Astrocyte of the spinal cord (primary cell): ENCODE measurements around the gene NTS.

Source experiments
- DNase-seq: peaks from one replicate; pipeline ENCODE4 v3.0.0; 2011; ENCODE audit warnings: low read depth, low spot score
- H3K4me3 ChIP-seq: 2 replicates; pipeline ENCODE4 v1.5.1; 2011; ENCODE audit warnings: low read depth, mild to moderate bottlenecking, low read length, moderate library complexity
- in situ Hi-C: cut with HindIII; loops from 2 replicates; pipeline ENCODE4 v1.10.0; 2017; ENCODE audit warnings: low sequenced_read_pairs
- TF ChIP-seq, protein P1 (sequence below): IDR thresholded peaks from 2 replicates; pipeline ENCODE4 v1.5.1; 2012; ENCODE audit warnings: low read depth, mild to moderate bottlenecking, low read length, inconsistent platforms

The NTS gene

DNA sequence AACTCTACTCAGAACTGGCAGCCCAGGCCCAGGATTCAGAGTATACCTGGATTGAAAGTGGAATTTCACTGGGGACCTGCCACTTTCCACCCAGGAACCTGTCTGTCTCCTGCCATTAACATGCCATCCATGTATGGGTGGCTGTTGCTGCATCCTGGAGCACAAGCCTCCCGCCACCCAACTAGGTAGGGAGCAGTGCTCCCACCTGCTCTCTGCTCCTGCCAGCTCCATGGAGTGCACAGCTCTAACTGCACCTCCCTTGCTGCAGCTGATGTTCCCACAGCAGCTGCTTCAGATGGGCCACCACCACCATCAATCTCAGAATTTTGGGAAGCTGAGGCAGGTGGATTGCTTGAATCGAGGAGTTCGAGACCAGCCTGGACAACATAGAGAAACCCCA lies 17.1 kb upstream of the NTS start:
- H3K4me3 ChIP-seq, result no peak overlapping the region
- in situ Hi-C loops, result no loop called here
- TF ChIP-seq, protein P1, sequence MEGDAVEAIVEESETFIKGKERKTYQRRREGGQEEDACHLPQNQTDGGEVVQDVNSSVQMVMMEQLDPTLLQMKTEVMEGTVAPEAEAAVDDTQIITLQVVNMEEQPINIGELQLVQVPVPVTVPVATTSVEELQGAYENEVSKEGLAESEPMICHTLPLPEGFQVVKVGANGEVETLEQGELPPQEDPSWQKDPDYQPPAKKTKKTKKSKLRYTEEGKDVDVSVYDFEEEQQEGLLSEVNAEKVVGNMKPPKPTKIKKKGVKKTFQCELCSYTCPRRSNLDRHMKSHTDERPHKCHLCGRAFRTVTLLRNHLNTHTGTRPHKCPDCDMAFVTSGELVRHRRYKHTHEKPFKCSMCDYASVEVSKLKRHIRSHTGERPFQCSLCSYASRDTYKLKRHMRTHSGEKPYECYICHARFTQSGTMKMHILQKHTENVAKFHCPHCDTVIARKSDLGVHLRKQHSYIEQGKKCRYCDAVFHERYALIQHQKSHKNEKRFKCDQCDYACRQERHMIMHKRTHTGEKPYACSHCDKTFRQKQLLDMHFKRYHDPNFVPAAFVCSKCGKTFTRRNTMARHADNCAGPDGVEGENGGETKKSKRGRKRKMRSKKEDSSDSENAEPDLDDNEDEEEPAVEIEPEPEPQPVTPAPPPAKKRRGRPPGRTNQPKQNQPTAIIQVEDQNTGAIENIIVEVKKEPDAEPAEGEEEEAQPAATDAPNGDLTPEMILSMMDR, result no peak
- no peak for DNase-seq

DNA sequence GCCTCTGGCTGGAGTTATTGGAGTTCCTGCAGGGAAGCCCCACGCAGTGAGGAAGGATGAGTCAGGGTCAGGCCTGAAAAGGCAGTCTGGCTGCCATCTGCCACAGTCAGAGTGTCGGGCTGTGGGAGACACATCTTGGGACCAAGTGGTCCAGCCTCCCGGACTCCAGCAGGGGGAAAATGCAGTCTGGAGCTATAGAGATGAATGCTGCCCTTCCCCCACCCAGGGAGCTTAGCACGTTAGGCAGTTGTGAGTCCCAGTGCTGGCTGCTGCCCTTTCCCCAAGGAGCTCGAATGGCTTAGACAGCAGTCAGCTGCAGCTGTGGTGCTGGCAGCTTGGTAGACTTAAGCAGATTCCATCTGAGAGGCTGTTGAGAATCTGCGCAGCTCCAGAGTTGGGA lies 8.2 kb upstream of the NTS start:
- in situ Hi-C loops, result no loop called here
- no peak for DNase-seq
- H3K4me3 ChIP-seq, result no peak overlapping the region
- TF ChIP-seq, protein P1, result no peak

DNA sequence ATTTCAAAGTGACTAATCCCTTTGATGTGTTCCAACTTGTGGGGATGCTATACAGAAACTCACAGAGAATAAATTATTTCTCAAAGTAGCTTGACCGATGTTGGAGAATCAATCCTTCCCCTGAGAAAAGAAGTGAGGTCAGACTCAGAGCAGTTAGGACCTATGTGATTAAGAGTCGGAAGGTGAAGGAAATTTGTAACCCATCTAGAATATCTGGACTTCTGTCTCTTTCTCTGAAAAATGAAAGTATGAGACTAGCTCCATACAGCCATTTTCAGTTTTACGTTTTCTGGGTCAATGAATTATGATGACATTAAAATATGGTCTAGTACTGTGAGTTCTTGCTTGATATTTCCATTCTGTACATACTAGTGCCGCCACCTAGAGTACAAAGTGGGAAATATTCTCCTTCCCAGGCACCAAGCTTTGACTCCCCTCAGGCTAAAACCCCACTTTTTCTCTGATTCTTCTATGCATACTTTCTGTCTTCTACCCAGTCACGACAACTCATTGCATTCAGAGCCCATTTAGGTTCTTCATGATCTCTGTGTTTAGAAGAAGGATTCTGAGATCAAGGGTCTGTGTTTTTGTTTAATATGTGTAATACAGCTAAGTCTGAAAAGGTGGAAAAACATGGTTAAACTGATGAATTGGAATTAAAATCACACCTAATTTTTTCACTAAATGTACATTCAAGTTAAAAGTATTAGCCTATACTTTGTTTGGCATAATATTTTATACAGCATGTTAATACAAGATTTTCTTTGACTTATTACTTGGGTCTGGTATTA lies 6.9 kb upstream of the NTS start:
- no peak overlapping the region for H3K4me3 ChIP-seq
- TF ChIP-seq, protein P1, result peak; percentile 74
- DNase-seq, result peak; percentile 77
- in situ Hi-C loops, result no loop called here

DNA sequence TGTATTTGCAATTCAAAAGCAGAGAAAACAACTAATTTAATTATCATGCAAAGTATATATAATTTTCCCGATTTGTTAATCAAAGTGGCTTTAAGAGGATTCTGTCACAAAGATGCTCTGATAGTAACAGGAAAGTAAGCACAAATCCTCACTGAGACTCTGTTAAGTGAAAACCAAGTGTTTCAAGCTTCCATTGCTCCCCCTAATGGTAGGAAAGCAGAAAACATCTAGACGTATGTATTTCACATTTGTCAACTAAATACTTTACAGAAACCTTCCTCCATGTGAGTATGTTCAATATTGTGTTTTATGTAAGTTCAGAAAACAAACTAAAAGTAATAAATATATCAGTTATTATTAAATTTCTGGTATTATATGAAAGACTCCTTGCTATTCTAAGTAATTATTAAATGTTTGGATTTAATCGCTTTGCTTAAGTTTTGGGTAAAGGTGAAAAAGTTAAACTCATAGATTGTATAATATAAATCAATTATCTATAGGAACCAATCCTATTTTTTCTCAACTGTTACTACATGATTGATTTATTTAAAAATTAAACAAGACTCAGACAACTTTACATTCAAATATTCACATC lies 1.5 kb upstream of the NTS start:
- in situ Hi-C loops, result no loop called here

DNA sequence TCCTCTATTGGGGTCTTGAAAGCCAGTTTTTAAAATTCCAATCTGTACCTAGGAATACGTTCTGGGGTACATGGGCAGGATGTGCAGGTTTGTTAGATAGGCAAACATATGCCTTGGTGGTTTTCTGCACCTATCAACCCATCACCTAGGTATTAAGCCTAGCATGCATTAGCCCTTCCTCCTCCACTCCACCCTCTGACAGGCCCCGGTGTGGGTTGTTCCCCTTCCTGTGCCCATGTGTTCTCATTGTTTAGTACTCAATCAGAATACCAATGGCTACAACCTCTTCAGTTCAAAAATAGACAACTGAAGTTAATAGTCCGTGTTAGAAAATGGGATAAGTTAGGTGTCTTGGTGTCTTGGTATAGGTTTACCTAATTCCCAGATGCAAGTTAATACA lies 3.4 kb downstream of the NTS start:
- H3K4me3 ChIP-seq, result no peak overlapping the region
- TF ChIP-seq, protein P1, result no peak
- DNase-seq, result no peak
- in situ Hi-C loops, result no loop called here

More for the DNA sequence above, 1.5 kb upstream of the NTS start:
- DNase-seq, result peak; percentile 71
- TF ChIP-seq, protein P1, result peak; percentile 77
- no peak overlapping the region for H3K4me3 ChIP-seq

GRCh38 chr12:85883763-85884162 lies 9.7 kb downstream of the NTS start:
- TF ChIP-seq, protein P1, result no peak
- DNase-seq, result no peak
- H3K4me3 ChIP-seq, result no peak overlapping the region
- in situ Hi-C loops, result no loop called here
